ENCODE measurements around the gene GPR52.

GPR52 gene

DNA sequence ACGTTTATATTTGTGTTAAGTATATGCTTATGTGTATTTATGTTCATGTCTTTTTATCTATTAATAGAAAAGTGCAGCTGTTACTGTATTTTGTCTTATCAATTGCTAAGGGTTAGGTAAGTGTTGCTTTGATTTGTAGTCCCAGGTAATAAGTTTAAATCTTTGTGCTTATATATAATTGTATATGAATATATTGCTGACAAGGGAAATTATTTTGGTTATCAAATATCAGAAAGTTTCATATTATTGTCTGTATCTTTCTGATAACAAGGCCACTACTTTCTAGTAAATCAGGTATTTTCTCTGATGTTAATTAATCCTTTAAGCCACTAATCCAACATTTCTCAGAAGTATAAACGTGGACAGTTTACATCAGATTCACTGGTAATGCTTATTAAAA is 21.3 kb downstream of the GPR52 start:
- no peak for DNase-seq

DNA sequence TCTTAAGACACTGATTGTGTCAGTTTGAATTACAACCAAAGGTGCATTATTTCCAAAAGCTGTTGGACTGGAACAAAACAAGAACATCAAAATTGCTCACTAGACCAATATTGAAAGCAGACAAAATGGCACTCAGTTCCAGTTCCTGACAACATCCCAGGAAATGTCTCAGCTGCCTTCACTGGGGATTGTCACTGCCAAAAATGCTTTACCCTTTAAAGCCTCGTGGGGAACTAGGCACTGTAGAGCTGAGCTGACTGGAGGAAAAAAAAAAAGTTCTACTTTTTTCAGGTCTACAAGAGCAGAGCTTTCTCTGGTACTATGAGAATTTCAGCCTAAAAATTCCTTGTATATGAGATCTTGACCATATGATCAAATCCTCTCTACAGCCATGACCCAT is 21.9 kb downstream of the GPR52 start:
- no peak for DNase-seq

DNA sequence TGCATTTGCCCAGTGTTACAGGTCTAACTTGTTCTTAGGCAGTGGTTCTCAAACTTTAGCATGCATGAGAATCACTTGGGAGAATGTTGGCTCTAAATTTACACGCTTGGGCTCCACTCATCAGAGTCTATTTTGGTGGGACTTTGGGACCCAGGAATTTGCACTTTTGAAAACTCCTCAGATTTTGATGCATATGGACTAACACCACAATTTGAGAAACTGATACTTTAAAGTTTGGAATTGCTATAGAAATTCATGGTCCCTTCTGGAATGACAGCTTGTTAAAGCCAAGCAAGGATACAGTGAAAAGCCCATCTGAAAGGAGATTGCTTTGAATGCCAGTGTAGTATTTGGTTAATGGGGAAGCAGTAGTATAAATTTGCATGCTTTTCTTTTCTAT is 31.5 kb downstream of the GPR52 start:
- DNase-seq: no peak

DNA sequence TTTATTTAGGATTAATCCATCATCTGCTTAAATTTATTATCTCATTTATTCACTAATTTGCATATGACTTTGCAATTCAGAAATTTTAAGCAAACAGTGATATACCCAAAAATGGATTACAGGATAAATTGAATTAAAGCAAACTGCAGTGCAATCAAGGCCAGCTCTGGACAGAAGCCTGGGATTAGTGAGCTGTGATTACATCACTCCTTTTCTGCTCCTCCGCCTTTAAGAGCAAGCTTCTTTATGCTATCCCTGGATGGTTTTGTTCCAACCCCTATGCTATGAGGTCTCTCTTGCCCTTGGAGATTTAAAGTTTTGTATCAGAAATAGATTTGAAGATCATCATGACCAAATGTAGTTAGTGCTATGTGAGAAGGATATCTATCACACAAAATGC is 32.6 kb downstream of the GPR52 start:
- DNase-seq: no peak

DNA sequence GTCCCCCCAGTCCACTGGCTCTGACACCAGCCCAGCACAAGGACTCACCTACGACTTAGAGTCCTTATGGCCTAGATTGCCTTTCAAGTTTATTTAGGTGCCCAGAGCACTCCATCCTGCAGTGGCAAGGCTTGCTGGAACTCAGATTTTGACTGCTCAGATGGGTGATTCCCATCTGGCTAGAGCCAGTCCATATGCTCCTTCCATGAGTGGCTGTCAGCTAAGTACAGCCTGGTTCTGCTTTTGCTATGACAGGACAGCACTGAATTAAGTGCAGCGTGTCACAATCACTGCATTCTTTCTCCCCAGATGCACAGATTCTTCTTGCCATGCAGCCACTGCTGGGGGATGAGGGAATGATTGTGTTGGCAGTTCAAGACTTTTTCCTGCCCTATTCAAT is 43.8 kb downstream of the GPR52 start:
- no peak for DNase-seq

DNA sequence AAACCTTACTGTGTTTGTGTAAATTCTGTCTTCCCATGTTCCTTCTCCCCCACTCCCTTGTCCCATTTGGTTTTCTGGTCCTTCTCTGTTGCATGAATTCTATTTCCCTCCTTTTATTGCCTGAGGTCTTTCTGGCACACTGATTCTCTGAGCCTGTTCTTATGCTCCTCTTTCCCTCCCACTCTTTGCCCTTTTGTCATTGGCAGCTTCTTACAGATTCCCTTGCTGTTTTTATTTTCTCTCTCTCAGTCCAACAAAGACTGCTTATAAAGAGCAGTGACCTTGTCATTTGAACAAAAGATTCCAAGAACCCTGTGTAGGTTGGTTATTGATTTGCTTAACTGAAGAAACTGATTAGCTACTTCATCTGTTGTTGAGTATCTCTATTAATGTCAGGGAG is 49.7 kb downstream of the GPR52 start:
- DNase-seq: no peak
